Spleen (tissue), 7 donors: ENCODE measurements around the gene ZNF644.

ENCODE experiments used
- CTCF ChIP-seq, 11 experiments: fragments of 200-600 bp in 7 of 11; fragments of 450-650 bp in 4 of 11; sonication (generic) in 4 of 11; IDR thresholded peaks in 8 of 11; conservative IDR thresholded peaks in 3 of 11; 1 replicate in 7 of 11; 2 replicates in 4 of 11; pipeline versions ENCODE4 v1.4.0 to v1.8.0; 2016 to 2021; ENCODE audit warnings: antibody characterized with exemption in 11 of 11, inconsistent platforms in 4 of 11, mild to moderate bottlenecking in 1 of 11
- POLR2A ChIP-seq, 3 donors: fragments of 450-650 bp; IDR thresholded peaks; one replicate each; pipeline ENCODE4 v1.5.1; 2017; ENCODE audit warnings: antibody characterized with exemption in 3 of 3, mild to moderate bottlenecking in 1 of 3
- POLR2AphosphoS5 ChIP-seq, 3 donors: sonication (generic); formaldehyde crosslinking; IDR thresholded peaks; one replicate each; pipeline ENCODE4 v1.5.1; 2017; ENCODE audit warnings: antibody characterized with exemption in 3 of 3
- donor health status: DM: no; HTN: no; CAD: no; lungs with moderate emphysema.
- donor health status: DM: no; HTN: no; CAD: no.
- donor health status: DM: no; HTN: no; CAD: no.

- TF ChIP-seq CTCF (IDR thresholded peaks at IDR 0.05 in 8 of 11, conservative IDR thresholded peaks at IDR 0.05 in 3 of 11) (no peak), POLR2A (IDR thresholded peaks at IDR 0.05) (no peak), POLR2AphosphoS5 (IDR thresholded peaks at IDR 0.05) (no peak)
These were observed 1.3 kb downstream of the ZNF644 start for GRCh38 chr1:91020486-91020885.
